Measurements from ENCODE around the gene NHSL1. TPM values are rescaled to one million over a fixed set of nuclear protein-coding genes. Genes with fewer than 3 reads are reported as not detected.

NHSL1 gene
- total RNA-seq, 1 donor, result 6.9 TPM

DNA sequence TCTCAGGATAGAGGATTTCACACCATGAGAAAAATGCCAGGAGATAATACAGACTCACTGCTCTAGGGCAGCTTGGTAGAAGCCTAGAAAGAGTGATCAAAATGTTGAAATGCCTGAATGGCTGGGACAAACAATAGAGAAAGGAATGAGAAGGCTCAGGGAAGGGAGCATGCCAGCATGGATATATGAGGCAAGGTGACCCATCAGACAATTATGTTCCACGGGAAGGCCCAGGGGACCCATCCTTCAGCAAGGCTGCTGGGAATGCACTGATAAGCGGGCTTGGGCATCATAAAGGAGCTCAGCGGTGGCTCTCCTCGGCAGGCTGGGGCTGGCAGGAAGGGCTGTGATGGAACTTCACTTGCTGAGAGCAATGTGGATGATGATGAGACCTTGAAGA, 83.1 kb downstream of the NHSL1 start:
- no peak overlapping the region for H3K27ac ChIP-seq (ENCODE audit: low read depth, low read length)
- no peak overlapping the region for H3K4me3 ChIP-seq (ENCODE audit: insufficient read depth, low read length)
- H2AFZ ChIP-seq (ENCODE audit: low read length), result no peak overlapping the region
- no peak for DNase-seq (ENCODE audit: insufficient read length, low spot score, missing footprints)
- H3K9me3 ChIP-seq (ENCODE audit: low read depth, low read length), result no peaks in the 10 kb centered on the region
- TF ChIP-seq, protein P1, sequence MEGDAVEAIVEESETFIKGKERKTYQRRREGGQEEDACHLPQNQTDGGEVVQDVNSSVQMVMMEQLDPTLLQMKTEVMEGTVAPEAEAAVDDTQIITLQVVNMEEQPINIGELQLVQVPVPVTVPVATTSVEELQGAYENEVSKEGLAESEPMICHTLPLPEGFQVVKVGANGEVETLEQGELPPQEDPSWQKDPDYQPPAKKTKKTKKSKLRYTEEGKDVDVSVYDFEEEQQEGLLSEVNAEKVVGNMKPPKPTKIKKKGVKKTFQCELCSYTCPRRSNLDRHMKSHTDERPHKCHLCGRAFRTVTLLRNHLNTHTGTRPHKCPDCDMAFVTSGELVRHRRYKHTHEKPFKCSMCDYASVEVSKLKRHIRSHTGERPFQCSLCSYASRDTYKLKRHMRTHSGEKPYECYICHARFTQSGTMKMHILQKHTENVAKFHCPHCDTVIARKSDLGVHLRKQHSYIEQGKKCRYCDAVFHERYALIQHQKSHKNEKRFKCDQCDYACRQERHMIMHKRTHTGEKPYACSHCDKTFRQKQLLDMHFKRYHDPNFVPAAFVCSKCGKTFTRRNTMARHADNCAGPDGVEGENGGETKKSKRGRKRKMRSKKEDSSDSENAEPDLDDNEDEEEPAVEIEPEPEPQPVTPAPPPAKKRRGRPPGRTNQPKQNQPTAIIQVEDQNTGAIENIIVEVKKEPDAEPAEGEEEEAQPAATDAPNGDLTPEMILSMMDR (IDR thresholded peaks at IDR 0.05; ENCODE audit: extremely low read depth, low read depth, low read length), result no peak
- H3K4me2 ChIP-seq (ENCODE audit: insufficient read depth, low read length), result no peak overlapping the region
- no peaks in the 10 kb centered on the region for H3K27me3 ChIP-seq (ENCODE audit: insufficient read depth, low read length)
- H3K79me2 ChIP-seq (ENCODE audit: insufficient read depth, low read length), result no peaks in the 10 kb centered on the region
- peaks cover 18% of the 10 kb centered on the region for H3K36me3 ChIP-seq (ENCODE audit: insufficient read depth, low read length)
- H3K4me1 ChIP-seq (ENCODE audit: insufficient read depth, low read length), result peaks cover 6% of the 10 kb centered on the region
- H4K20me1 ChIP-seq (ENCODE audit: insufficient read depth, low read length), result no peaks in the 10 kb centered on the region

DNA sequence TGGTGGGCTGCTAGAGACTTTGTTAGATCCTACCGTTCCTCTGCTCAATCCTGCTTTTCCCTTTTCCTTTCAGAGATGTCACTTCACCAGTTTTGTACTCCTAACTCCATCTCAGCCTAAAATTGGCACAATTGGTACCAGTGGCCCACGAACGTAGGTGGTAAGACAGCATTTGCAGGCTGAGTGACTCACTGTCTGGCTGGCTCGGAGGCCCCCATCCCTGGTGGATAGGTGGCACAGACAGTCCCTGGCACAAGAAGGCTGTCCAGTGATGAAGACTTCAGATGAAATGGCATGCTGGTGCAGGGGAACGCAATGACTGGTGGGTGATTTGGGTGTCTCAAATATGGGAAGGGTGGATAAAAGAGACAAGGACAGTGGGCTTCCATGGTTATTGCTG, 84.2 kb downstream of the NHSL1 start:
- H4K20me1 ChIP-seq (ENCODE audit: insufficient read depth, low read length), result no peaks in the 10 kb centered on the region
- H2AFZ ChIP-seq (ENCODE audit: low read length), result no peak overlapping the region
- H3K27ac ChIP-seq (ENCODE audit: low read depth, low read length), result no peak overlapping the region
- peaks cover 18% of the 10 kb centered on the region for H3K36me3 ChIP-seq (ENCODE audit: insufficient read depth, low read length)
- H3K4me1 ChIP-seq (ENCODE audit: insufficient read depth, low read length), result peaks cover 16% of the 10 kb centered on the region
- no peaks in the 10 kb centered on the region for H3K27me3 ChIP-seq (ENCODE audit: insufficient read depth, low read length)
- DNase-seq (ENCODE audit: insufficient read length, low spot score, missing footprints), result no peak
- H3K9me3 ChIP-seq (ENCODE audit: low read depth, low read length), result no peaks in the 10 kb centered on the region
- no peak overlapping the region for H3K4me2 ChIP-seq (ENCODE audit: insufficient read depth, low read length)
- H3K79me2 ChIP-seq (ENCODE audit: insufficient read depth, low read length), result no peaks in the 10 kb centered on the region
- TF ChIP-seq, protein P1 (IDR thresholded peaks at IDR 0.05; ENCODE audit: extremely low read depth, low read depth, low read length), result no peak
- H3K4me3 ChIP-seq (ENCODE audit: insufficient read depth, low read length), result no peak overlapping the region

DNA sequence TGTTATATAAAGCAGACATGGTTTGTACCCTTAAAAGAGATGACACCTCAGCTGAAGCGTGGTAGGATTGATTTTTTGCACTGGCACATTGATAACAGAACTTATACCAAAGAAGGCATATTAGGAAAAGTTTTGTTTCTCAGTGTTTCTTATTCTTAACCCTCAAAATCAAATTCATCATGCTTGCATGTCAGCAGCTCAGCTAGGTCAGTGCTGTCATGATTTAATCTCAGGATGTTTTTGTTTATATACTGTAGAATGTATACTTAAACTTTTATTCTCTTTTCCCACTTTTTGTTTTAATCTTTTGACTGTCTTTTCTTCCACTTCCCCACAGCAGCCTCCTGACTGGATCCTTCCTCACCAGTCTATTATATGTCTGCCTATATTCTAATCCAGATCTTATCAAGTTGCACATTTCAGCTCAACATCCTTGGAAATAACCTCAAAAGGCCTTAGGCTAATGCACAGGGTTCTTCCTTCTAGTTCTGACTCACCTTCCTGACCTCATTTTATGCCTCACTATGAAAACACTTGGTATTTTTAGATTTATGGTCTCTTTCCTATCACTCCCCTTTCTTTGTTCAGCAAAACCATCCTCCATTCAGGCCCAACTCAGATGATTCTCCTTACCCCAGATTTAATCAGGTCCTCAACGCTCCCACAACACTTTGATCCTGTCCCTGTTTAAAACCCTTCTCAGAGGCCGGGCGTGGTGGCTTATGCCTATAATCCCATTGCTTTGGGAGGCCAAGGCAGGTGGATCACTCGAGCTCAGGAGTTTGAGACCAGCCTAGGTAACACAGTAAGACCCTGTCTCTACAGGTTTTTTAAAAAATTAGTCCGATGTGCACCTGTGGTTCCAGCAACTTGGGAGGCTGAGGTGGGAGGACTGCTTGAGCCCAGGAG, 88.1 kb downstream of the NHSL1 start:
- peak; percentile 85 for DNase-seq (ENCODE audit: insufficient read length, low spot score, missing footprints)
- Histone ChIP-seq H3K79me2 (ENCODE audit: insufficient read depth, low read length) (no peaks in the 10 kb centered on the region), H3K9me3 (ENCODE audit: low read depth, low read length) (no peaks in the 10 kb centered on the region), H3K4me1 (ENCODE audit: insufficient read depth, low read length) (peaks cover 21% of the 10 kb centered on the region), H3K36me3 (ENCODE audit: insufficient read depth, low read length) (peaks cover 43% of the 10 kb centered on the region), H4K20me1 (ENCODE audit: insufficient read depth, low read length) (no peaks in the 10 kb centered on the region), H3K27me3 (ENCODE audit: insufficient read depth, low read length) (no peaks in the 10 kb centered on the region), H2AFZ (ENCODE audit: low read length) (no peak overlapping the region), H3K4me3 (ENCODE audit: insufficient read depth, low read length) (no peak overlapping the region), H3K27ac (ENCODE audit: low read depth, low read length) (peak overlapping the region; percentile 69), H3K4me2 (ENCODE audit: insufficient read depth, low read length) (peak overlapping the region; percentile 46)
- TF ChIP-seq, protein P1 (IDR thresholded peaks at IDR 0.05; ENCODE audit: extremely low read depth, low read depth, low read length), result no peak

DNA sequence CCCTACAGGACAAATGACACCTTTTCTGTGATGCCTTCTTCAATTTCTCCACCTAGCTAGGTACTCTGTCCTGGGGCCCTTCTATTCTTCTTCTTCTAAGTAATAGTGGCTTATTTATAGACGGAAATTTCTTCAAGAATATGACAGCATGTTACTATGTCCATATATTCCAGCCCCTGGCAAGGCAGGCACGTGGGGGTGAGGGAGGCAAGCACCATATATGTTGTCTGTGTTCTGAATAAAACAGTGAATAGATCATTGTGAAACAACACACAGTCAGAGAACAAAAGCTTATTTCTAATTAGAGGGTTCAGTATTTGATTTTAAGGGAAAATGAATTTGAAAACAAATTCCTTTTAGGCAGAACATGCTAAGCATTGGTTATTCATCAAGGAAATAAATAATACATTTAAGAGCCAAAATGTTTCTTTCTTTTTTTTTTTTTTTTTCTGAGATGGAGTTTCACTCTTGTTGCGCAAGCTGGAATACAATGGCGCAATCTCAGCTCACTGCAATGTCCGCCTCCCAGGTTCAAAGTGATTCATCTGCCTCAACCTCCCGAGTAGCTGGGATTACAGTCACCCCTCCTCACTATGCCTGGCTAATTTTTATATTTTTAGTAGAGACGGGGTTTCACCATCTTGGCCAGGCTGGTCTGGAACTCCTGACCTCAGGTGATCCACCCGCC, 89.1 kb downstream of the NHSL1 start:
- Histone ChIP-seq H3K4me2 (ENCODE audit: insufficient read depth, low read length) (no peak overlapping the region), H3K27me3 (ENCODE audit: insufficient read depth, low read length) (no peaks in the 10 kb centered on the region), H4K20me1 (ENCODE audit: insufficient read depth, low read length) (peaks cover 2% of the 10 kb centered on the region), H3K79me2 (ENCODE audit: insufficient read depth, low read length) (no peaks in the 10 kb centered on the region), H3K4me3 (ENCODE audit: insufficient read depth, low read length) (no peak overlapping the region), H3K4me1 (ENCODE audit: insufficient read depth, low read length) (peaks cover 24% of the 10 kb centered on the region), H3K9me3 (ENCODE audit: low read depth, low read length) (no peaks in the 10 kb centered on the region), H3K27ac (ENCODE audit: low read depth, low read length) (peak overlapping the region; percentile 69), H2AFZ (ENCODE audit: low read length) (no peak overlapping the region), H3K36me3 (ENCODE audit: insufficient read depth, low read length) (peaks cover 48% of the 10 kb centered on the region)
- DNase-seq (ENCODE audit: insufficient read length, low spot score, missing footprints), result no peak
- TF ChIP-seq, protein P1 (IDR thresholded peaks at IDR 0.05; ENCODE audit: extremely low read depth, low read depth, low read length), result no peak

Data from osteoblast (primary cell).